ENCODE measurements around the gene ZNF737. TPM values are rescaled to one million over a fixed set of nuclear protein-coding genes. Genes with fewer than 3 reads are reported as not detected.

Gene ZNF737
- total and polyA plus RNA-seq, 10 donors, result 3.2 to 33.0 (median 19.4) TPM

GRCh38 chr19:20513189-20513904, 52.2 kb downstream of the ZNF737 start:
- no peak for TF ChIP-seq POLR2A (IDR thresholded peaks at IDR 0.05)
- TF ChIP-seq, protein P1, sequence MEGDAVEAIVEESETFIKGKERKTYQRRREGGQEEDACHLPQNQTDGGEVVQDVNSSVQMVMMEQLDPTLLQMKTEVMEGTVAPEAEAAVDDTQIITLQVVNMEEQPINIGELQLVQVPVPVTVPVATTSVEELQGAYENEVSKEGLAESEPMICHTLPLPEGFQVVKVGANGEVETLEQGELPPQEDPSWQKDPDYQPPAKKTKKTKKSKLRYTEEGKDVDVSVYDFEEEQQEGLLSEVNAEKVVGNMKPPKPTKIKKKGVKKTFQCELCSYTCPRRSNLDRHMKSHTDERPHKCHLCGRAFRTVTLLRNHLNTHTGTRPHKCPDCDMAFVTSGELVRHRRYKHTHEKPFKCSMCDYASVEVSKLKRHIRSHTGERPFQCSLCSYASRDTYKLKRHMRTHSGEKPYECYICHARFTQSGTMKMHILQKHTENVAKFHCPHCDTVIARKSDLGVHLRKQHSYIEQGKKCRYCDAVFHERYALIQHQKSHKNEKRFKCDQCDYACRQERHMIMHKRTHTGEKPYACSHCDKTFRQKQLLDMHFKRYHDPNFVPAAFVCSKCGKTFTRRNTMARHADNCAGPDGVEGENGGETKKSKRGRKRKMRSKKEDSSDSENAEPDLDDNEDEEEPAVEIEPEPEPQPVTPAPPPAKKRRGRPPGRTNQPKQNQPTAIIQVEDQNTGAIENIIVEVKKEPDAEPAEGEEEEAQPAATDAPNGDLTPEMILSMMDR (IDR thresholded peaks at IDR 0.05 in 8 of 11, conservative IDR thresholded peaks at IDR 0.05 in 3 of 11), result no peak
- TF ChIP-seq POLR2AphosphoS5 (IDR thresholded peaks at IDR 0.05), result no peak
- intact Hi-C loops (cut with DNase I; ENCODE audit: low total_unique reads), result no loop called here
- Histone ChIP-seq H3K27me3 (replicated peaks in 1 of 7) (no peaks in the 10 kb centered on the region), H3K27ac (no peak overlapping the region), H3K9me3 (peaks cover 0 to 100% (median 45%) of the 10 kb centered on the region in 8 donors), H3K4me3 (no peak overlapping the region), H3K36me3 (no peaks in the 10 kb centered on the region), H3K4me1 (no peaks in the 10 kb centered on the region)
- DNase-seq, result no peak
- WGBS, 5 donors, result 72 to 80% (median 75%) methylated on average over 5 of the region's 5 CpGs

DNA sequence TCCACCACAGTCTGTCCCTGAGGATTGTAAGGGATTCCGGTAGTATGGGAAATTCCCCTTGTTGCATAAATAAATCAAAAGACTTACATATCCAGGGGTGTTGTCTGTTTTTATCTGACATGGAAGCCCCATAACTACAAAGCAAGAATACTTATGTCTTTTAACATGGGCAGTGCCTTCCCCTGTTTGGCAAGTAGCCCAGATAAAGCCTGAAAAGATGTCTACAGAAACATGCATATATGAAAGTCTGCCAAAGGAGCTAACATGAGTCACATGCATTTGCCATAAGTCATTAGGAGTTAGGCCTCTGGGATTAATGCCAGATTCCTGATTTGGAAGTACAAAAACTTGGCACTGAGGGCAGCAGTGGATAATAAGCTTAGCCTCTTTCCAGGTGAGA, 62.1 kb downstream of the ZNF737 start:
- H3K27me3 ChIP-seq (replicated peaks in 1 of 7), result no peaks in the 10 kb centered on the region
- no peak for DNase-seq
- TF ChIP-seq POLR2A (IDR thresholded peaks at IDR 0.05), result no peak
- TF ChIP-seq, protein P1 (IDR thresholded peaks at IDR 0.05 in 8 of 11, conservative IDR thresholded peaks at IDR 0.05 in 3 of 11), result no peak
- TF ChIP-seq POLR2AphosphoS5 (IDR thresholded peaks at IDR 0.05), result no peak
- no peak overlapping the region for H3K4me3 ChIP-seq
- no peaks in the 10 kb centered on the region for H3K4me1 ChIP-seq
- no peak overlapping the region for H3K27ac ChIP-seq
- intact Hi-C loops (cut with DNase I; ENCODE audit: low total_unique reads), result no loop called here
- 70 to 81% (median 74%) methylated on average over 1 of the region's 1 CpG for WGBS, 5 donors
- H3K9me3 ChIP-seq, result peaks cover 0 to 97% (median 41%) of the 10 kb centered on the region in 8 donors
- H3K36me3 ChIP-seq, result no peaks in the 10 kb centered on the region

Other genes starting within 250 kb of the ZNF737 start
- gene ZNF626, start 95.8 kb upstream of the ZNF737 start, total RNA-seq, result 10 to 100 TPM; 12.9 to 26.2 (median 13.9) TPM
- gene ZNF626, start 95.8 kb upstream of the ZNF737 start, polyA plus RNA-seq, result 1 to 10 TPM; 3.8 to 6.0 (median 4.8) TPM
- 10 to 100 TPM in 6 of 7 donors, 1 to 10 TPM in 1; 6.2 to 21.3 (median 13.2) TPM for gene ZNF66, start 210.5 kb upstream of the ZNF737 start, total RNA-seq
- 1 to 10 TPM; 1.3 to 2.3 (median 1.4) TPM for gene ZNF66, start 210.5 kb upstream of the ZNF737 start, polyA plus RNA-seq

All from spleen (tissue), 11 donors.